HG02943 (cell line): Measurements from ENCODE around the gene MACF1.

Experiments used
- ATAC-seq: cut with Tn5 transposase; IDR thresholded peaks from one replicate; pipeline ENCODE4 v1.9.1; 2021; ENCODE audit warnings: mild to moderate bottlenecking, low read depth, moderate library complexity; ENCODE audit not compliant: unreplicated experiment

The MACF1 gene

DNA sequence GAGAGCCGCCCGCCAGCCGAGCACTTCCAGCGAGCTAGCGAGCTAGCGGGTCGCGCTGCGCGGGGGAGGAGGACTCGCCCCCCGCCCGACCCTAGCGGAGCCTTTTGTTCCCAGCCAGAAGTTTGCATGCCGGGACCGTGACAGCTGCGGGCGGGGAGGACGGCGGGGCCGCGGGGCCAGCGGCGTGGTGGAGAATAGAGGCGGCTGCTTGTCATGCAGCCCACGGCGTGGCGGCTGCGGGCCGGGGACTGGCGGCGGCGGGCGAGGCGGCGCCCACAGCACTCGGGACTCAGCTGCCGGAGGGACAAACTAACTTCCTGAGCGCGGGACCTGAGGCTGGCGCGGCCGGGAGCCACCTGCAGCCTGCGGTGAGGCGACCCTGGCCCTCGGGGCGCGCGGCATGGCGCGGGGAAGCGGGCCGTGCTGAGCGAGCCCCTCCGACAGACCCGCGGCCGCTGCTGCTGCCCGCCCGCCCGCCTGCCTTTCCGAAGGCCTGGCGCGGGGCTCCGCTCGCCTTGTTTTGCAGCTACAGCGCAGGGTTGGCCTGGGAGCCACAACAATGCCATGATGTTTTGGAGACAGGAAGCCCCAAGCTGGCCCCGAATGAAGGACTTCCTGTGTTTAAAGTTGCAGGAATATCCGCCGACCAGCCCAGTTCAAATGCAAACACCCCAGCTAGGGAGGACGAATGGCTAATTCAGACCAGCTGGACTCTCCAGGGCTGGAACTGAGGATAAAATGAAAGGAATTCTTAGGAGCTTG lies 204.7 kb downstream of the MACF1 start:
- ATAC-seq = no peak

DNA sequence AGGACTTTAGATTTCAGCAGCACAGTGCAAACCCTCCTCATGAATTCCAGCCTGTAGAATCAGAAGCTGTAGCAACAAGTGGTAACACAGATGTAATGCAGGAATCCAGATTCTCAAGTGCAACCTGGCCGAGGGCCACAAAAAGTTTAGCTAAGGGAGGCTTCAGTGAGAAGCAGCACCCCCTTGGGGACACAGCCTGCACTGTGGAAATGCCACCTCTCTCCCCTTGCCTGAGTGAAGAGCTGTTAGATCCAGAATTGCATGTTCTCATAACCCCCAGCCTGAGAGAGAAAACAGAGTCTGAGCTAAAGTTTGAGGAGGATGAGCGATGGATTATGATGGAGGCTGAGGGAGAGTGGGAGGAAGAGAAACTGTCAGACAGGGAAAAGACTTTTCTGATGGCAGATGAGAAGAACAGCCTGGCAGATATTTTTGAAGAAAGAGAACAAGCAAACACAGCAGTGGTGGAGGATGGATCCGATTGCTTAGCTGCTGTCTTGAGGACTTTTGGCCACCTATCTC lies 206.5 kb downstream of the MACF1 start:
- no peak for ATAC-seq

- no peak for ATAC-seq
These were observed 207.3 kb downstream of the MACF1 start for GRCh38 chr1:39411526-39412478.

DNA sequence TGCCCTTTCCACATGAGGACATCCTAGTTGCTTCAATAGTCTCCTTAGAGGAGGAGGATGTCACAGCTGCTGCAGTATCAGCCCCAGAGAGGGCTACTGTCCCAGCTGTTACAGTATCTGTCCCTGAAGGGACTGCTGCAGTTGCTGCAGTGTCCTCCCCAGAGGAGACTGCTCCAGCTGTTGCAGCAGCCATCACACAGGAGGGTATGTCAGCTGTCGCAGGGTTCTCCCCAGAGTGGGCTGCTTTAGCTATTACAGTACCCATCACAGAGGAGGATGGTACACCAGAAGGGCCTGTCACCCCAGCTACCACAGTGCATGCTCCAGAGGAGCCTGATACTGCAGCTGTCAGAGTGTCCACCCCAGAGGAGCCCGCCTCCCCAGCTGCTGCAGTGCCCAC lies 208.4 kb downstream of the MACF1 start:
- no peak for ATAC-seq

DNA sequence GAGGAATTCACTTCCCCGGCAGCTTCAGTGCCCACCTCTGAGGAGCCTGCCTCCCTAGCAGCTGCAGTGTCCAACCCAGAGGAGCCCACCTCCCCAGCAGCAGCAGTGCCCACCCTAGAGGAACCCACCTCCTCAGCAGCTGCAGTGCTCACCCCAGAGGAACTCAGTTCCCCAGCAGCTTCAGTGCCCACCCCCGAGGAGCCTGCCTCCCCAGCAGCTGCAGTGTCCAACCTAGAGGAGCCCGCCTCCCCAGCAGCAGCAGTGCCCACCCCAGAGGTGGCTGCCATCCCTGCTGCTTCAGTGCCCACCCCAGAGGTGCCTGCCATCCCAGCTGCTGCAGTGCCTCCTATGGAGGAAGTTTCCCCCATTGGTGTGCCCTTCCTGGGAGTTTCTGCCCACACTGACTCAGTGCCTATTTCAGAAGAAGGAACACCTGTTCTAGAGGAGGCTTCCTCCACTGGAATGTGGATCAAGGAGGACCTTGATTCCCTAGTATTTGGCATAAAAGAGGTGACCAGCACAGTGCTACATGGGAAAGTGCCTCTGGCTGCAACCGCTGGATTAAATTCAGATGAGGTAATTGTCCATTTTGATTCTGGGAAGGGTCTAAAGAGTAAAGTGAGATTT lies 209.5 kb downstream of the MACF1 start:
- ATAC-seq = no peak

GRCh38 chr1:39415553-39415952 lies 211.1 kb downstream of the MACF1 start:
- ATAC-seq = no peak

GRCh38 chr1:39416609-39417008 lies 212.1 kb downstream of the MACF1 start:
- ATAC-seq = no peak

DNA sequence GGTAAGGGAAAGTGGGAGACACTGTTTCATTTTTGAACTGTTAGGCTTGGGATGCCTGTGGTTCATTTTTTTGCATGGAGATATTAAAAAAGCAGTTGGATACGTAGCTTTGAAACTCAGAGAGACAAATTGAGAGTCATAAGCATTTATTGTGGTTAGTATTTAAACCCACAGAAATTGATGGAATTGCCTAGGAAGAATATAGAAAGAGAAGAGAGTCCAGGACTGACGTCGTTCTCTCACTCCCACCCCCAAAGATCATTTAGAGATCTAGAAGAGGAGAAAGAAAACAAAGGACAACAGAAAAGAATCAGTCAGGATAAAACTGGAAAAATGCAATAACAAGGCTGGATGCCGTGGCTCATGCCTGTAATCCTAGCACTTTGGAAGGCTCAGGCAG lies 213.7 kb downstream of the MACF1 start:
- ATAC-seq = no peak

DNA sequence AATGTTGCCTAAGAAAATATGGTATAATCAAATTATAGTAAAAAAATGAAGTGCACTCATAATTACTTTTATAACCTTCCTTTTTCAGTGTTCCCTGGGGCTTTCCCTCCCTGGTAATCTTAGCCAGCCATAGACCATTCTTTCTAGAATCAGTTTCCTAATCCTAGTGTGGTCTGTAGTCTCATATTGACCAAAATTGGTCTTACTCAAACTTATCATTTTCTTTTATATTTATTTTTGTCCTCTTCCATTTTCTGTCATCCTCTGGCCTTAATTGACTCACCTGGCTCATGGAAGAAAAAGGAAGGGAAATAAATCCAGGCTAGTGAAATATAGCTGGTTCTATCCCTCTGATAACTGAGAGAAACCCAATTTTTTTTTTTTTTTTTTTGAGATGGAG lies 216.0 kb downstream of the MACF1 start:
- ATAC-seq = no peak

- ATAC-seq = no peak
These were observed 218.1 kb downstream of the MACF1 start for GRCh38 chr1:39422614-39423013.

- ATAC-seq = no peak
These were observed 220.7 kb downstream of the MACF1 start for GRCh38 chr1:39425151-39425550.

DNA sequence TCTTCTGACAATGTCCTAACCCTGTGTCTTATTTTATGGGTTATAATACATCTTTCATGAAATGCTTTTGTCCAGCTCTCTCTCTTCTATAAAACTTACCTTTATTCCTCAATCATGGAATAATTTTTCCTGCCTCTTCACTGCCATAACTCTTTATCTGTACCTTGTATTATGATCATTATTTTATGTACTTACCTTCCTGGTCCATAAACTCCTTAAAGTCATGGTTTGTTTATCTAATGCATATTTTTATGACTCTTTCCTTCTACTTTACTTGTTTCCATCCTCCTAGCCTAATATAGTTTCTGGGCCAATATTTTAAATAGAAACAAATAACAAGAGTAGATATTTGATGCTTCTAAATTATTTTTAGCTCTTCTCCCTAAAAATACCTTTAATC lies 221.1 kb downstream of the MACF1 start:
- no peak for ATAC-seq

- ATAC-seq = no peak
These were observed 221.9 kb downstream of the MACF1 start for GRCh38 chr1:39426346-39426745.

- ATAC-seq = no peak
These were observed 222.9 kb downstream of the MACF1 start for GRCh38 chr1:39427374-39427773.

GRCh38 chr1:39427912-39428311 lies 223.4 kb downstream of the MACF1 start:
- no peak for ATAC-seq

DNA sequence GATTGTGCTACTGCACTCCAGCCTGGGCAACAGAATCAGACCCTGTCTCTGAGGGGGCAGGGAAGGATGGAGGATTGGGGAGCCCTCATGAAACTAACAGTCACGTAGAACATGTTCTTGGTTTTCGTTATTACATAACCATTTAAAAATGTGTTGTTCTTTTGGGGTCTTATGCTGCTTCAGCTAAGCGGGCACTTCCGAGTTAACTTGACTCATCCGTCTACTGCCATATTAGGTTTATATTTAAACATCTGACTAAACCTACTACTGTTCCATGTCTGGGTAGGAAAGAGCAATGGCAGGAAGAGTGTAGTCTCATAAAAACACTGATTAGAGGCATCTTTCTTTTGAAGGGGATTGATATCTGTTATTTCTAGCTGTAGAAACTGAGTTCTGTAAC lies 227.4 kb downstream of the MACF1 start:
- ATAC-seq = no peak

GRCh38 chr1:39434797-39435395 lies 230.4 kb downstream of the MACF1 start:
- ATAC-seq = no peak

DNA sequence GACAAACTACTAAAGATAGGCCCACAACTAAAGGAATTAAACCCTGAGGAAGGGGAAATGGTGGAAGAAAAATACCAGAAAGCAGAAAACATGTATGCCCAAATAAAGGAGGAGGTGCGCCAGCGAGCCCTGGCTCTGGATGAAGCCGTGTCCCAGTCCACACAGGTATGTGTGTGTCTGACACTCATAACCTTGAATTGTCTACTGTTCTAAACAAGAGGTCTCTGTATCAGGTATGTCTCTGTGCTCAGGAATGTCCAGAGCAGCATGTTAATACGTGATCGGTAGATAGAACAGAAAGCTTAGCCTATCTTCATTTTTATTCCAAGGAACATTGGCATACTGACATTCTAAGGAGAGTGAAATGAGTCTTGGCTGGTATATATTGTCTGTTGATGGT lies 231.1 kb downstream of the MACF1 start:
- ATAC-seq = no peak

- ATAC-seq = no peak
These were observed 232.3 kb downstream of the MACF1 start for GRCh38 chr1:39436842-39437241.

DNA sequence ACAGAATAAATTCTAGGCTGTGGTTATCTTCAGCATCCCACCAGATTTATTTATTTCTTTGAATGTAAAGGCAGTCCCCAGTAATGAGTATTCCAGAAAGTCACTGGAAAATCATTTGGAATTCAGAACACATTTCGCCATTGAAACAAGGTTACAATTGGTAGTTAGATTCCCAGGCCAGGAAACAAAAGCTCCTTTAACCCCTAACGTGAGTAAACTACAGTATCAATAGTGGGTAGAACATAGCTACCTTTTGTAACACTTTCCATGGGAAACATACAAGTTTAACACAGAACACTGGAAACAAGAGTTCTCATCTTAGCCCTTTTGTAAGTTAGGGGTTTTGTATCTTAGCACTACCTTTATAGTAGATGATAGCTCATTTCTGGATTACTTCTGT lies 233.5 kb downstream of the MACF1 start:
- no peak for ATAC-seq

DNA sequence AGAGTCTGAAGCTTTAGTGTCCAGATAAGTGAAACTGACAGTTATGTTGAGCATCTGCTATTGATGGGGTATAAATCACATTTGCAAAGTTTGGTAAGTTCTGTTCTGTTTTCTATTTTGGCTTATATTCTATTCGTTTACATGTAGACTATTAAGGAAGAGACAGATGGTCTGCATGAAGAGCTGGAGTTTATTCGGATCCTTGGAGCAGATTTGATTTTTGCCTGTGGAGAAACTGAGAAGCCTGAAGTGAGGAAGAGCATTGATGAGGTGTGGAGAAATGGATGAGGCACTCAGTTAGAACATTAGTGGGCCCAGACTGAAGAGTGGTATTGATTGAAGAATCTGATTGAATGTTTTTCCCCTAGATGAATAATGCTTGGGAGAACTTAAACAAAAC lies 236.4 kb downstream of the MACF1 start:
- ATAC-seq = no peak
